ENCODE measurements around the gene MBP.

Gene MBP

GRCh38 chr18:77103187-77103850 lies 29.3 kb downstream of the MBP start:
- peaks cover 2 to 43% (median 16%) of the 10 kb centered on the region in 4 experiments for H3K36me3 ChIP-seq (ENCODE audit: control insufficient read depth in 4 of 4, insufficient read depth in 4 of 4, low read length in 3 of 4)
- H3K27me3 ChIP-seq (replicated peaks in 2 of 5; ENCODE audit: control insufficient read depth in 4 of 5, insufficient read depth in 5 of 5, low read length in 4 of 5) = no peaks in the 10 kb centered on the region
- CTCF ChIA-PET = interaction anchor here (1.5 to 4.2 kb wide), 3 partner anchors 10 to 20 kb away, joined by 3 to 32 read pairs (median 11); no protein-coding TSS in a partner anchor
- H3K4me1 ChIP-seq (ENCODE audit: control extremely low read depth in 1 of 4, control insufficient read depth in 4 of 4, insufficient read depth in 4 of 4, low read length in 3 of 4) = peaks cover 49 to 100% (median 90%) of the 10 kb centered on the region in 4 experiments
- DNase-seq = no peak
- no peaks in the 10 kb centered on the region for H3K9me3 ChIP-seq (ENCODE audit: control extremely low read depth in 1 of 5, control insufficient read depth in 4 of 5, insufficient read depth in 2 of 5, low read depth in 1 of 5, low read length in 4 of 5)
- no peak overlapping the region for H3K4me3 ChIP-seq (ENCODE audit: control insufficient read depth in 1 of 7, extremely low read depth in 1 of 7, insufficient read depth in 4 of 7, low read depth in 2 of 7, low read length in 6 of 7)
- POLR2A ChIA-PET = no interaction called here
- peak overlapping the region in 1 of 2 experiments; percentile 72 for H3K27ac ChIP-seq (ENCODE audit: insufficient read depth in 1 of 2, low read depth in 1 of 2, low read length in 2 of 2, poor library complexity in 1 of 2, severe bottlenecking in 2 of 2)
- WGBS (ENCODE audit: insufficient coverage) = 94% methylated on average over 9 of the region's 14 CpGs

GRCh38 chr18:77102259-77103040 lies 30.1 kb downstream of the MBP start:
- WGBS (ENCODE audit: insufficient coverage) = 0% methylated on average over 2 of the region's 3 CpGs
- peaks cover 2 to 46% (median 17%) of the 10 kb centered on the region in 4 experiments for H3K36me3 ChIP-seq (ENCODE audit: control insufficient read depth in 4 of 4, insufficient read depth in 4 of 4, low read length in 3 of 4)

GRCh38 chr18:77101410-77102258 lies 30.9 kb downstream of the MBP start:
- H3K4me1 ChIP-seq (ENCODE audit: control extremely low read depth in 1 of 4, control insufficient read depth in 4 of 4, insufficient read depth in 4 of 4, low read length in 3 of 4) = peaks cover 38 to 99% (median 87%) of the 10 kb centered on the region in 4 experiments
- peaks cover 4 to 54% (median 24%) of the 10 kb centered on the region in 4 experiments for H3K36me3 ChIP-seq (ENCODE audit: control insufficient read depth in 4 of 4, insufficient read depth in 4 of 4, low read length in 3 of 4)
- peak in 2 of 3 donors; percentile 73 to 78 for DNase-seq
- 14% methylated on average over 10 of the region's 16 CpGs for WGBS (ENCODE audit: insufficient coverage)
- no peaks in the 10 kb centered on the region for H3K27me3 ChIP-seq (replicated peaks in 2 of 5; ENCODE audit: control insufficient read depth in 4 of 5, insufficient read depth in 5 of 5, low read length in 4 of 5)
- peak overlapping the region in 4 of 7 experiments; percentile 22 to 51 (median 30) for H3K4me3 ChIP-seq (ENCODE audit: control insufficient read depth in 1 of 7, extremely low read depth in 1 of 7, insufficient read depth in 4 of 7, low read depth in 2 of 7, low read length in 6 of 7)
- POLR2A ChIA-PET = interaction anchor here (2.1 kb wide), 1 partner anchor 13 kb away, joined by 10 read pairs; no protein-coding TSS in a partner anchor
- peak overlapping the region; percentile 59 to 72 for H3K27ac ChIP-seq (ENCODE audit: insufficient read depth in 1 of 2, low read depth in 1 of 2, low read length in 2 of 2, poor library complexity in 1 of 2, severe bottlenecking in 2 of 2)
- CTCF ChIA-PET = interaction anchor here (0.9 to 4.2 kb wide), 11 partner anchors 12 to 39 kb away, joined by 3 to 32 read pairs (median 5); no protein-coding TSS in a partner anchor
- no peaks in the 10 kb centered on the region for H3K9me3 ChIP-seq (ENCODE audit: control extremely low read depth in 1 of 5, control insufficient read depth in 4 of 5, insufficient read depth in 2 of 5, low read depth in 1 of 5, low read length in 4 of 5)

More at GRCh38 chr18:77102259-77103040, 30.1 kb downstream of the MBP start:
- CTCF ChIA-PET = interaction anchor here (0.9 to 4.2 kb wide), 10 partner anchors 11 to 39 kb away, joined by 3 to 32 read pairs (median 4); no protein-coding TSS in a partner anchor
- POLR2A ChIA-PET = interaction anchor here (2.1 kb wide), 1 partner anchor 12 kb away, joined by 10 read pairs; no protein-coding TSS in a partner anchor
- H3K4me1 ChIP-seq (ENCODE audit: control extremely low read depth in 1 of 4, control insufficient read depth in 4 of 4, insufficient read depth in 4 of 4, low read length in 3 of 4) = peaks cover 45 to 100% (median 90%) of the 10 kb centered on the region in 4 experiments
- H3K4me3 ChIP-seq (ENCODE audit: control insufficient read depth in 1 of 7, extremely low read depth in 1 of 7, insufficient read depth in 4 of 7, low read depth in 2 of 7, low read length in 6 of 7) = peak overlapping the region in 3 of 7 experiments; percentile 28 to 51 (median 32)
- no peaks in the 10 kb centered on the region for H3K27me3 ChIP-seq (replicated peaks in 2 of 5; ENCODE audit: control insufficient read depth in 4 of 5, insufficient read depth in 5 of 5, low read length in 4 of 5)
- H3K27ac ChIP-seq (ENCODE audit: insufficient read depth in 1 of 2, low read depth in 1 of 2, low read length in 2 of 2, poor library complexity in 1 of 2, severe bottlenecking in 2 of 2) = peak overlapping the region; percentile 59 to 72
- no peaks in the 10 kb centered on the region for H3K9me3 ChIP-seq (ENCODE audit: control extremely low read depth in 1 of 5, control insufficient read depth in 4 of 5, insufficient read depth in 2 of 5, low read depth in 1 of 5, low read length in 4 of 5)
- DNase-seq = peak in 2 of 3 donors; percentile 57 to 68

- peaks cover 31 to 96% (median 84%) of the 10 kb centered on the region in 4 experiments for H3K4me1 ChIP-seq (ENCODE audit: control extremely low read depth in 1 of 4, control insufficient read depth in 4 of 4, insufficient read depth in 4 of 4, low read length in 3 of 4)
- ChIA-PET POLR2A (interaction anchor here (2.1 kb wide), 1 partner anchor 14 kb away, joined by 10 read pairs; no protein-coding TSS in a partner anchor), CTCF (interaction anchor here (1.0 to 4.2 kb wide), 7 partner anchors 12 to 111 kb away, joined by 3 to 32 read pairs (median 4); no protein-coding TSS in a partner anchor)
- peak overlapping the region in 3 of 7 experiments; percentile 28 to 51 (median 32) for H3K4me3 ChIP-seq (ENCODE audit: control insufficient read depth in 1 of 7, extremely low read depth in 1 of 7, insufficient read depth in 4 of 7, low read depth in 2 of 7, low read length in 6 of 7)
- H3K27me3 ChIP-seq (replicated peaks in 2 of 5; ENCODE audit: control insufficient read depth in 4 of 5, insufficient read depth in 5 of 5, low read length in 4 of 5) = no peaks in the 10 kb centered on the region
- H3K27ac ChIP-seq (ENCODE audit: insufficient read depth in 1 of 2, low read depth in 1 of 2, low read length in 2 of 2, poor library complexity in 1 of 2, severe bottlenecking in 2 of 2) = peak overlapping the region; percentile 59 to 72
- WGBS (ENCODE audit: insufficient coverage) = 88% methylated on average over 8 of the region's 8 CpGs
- H3K9me3 ChIP-seq (ENCODE audit: control extremely low read depth in 1 of 5, control insufficient read depth in 4 of 5, insufficient read depth in 2 of 5, low read depth in 1 of 5, low read length in 4 of 5) = no peaks in the 10 kb centered on the region
- peaks cover 4 to 61% (median 26%) of the 10 kb centered on the region in 4 experiments for H3K36me3 ChIP-seq (ENCODE audit: control insufficient read depth in 4 of 4, insufficient read depth in 4 of 4, low read length in 3 of 4)
- no peak for DNase-seq
Observed at GRCh38 chr18:77100751-77101355, 31.7 kb downstream of the MBP start.

GRCh38 chr18:77099485-77100370 lies 32.9 kb downstream of the MBP start:
- Histone ChIP-seq H3K27me3 (replicated peaks in 2 of 5; ENCODE audit: control insufficient read depth in 4 of 5, insufficient read depth in 5 of 5, low read length in 4 of 5) (no peaks in the 10 kb centered on the region), H3K27ac (ENCODE audit: insufficient read depth in 1 of 2, low read depth in 1 of 2, low read length in 2 of 2, poor library complexity in 1 of 2, severe bottlenecking in 2 of 2) (peak overlapping the region in 1 of 2 experiments; percentile 11), H3K36me3 (ENCODE audit: control insufficient read depth in 4 of 4, insufficient read depth in 4 of 4, low read length in 3 of 4) (peaks cover 2 to 66% (median 32%) of the 10 kb centered on the region in 4 experiments), H3K4me1 (ENCODE audit: control extremely low read depth in 1 of 4, control insufficient read depth in 4 of 4, insufficient read depth in 4 of 4, low read length in 3 of 4) (peaks cover 31 to 94% (median 81%) of the 10 kb centered on the region in 4 experiments), H3K9me3 (ENCODE audit: control extremely low read depth in 1 of 5, control insufficient read depth in 4 of 5, insufficient read depth in 2 of 5, low read depth in 1 of 5, low read length in 4 of 5) (no peaks in the 10 kb centered on the region), H3K4me3 (ENCODE audit: control insufficient read depth in 1 of 7, extremely low read depth in 1 of 7, insufficient read depth in 4 of 7, low read depth in 2 of 7, low read length in 6 of 7) (peak overlapping the region in 1 of 7 experiments; percentile 8)
- ChIA-PET POLR2A (interaction anchor here (0.8 kb wide), 1 partner anchor 15 kb away, joined by 3 read pairs; no protein-coding TSS in a partner anchor), CTCF (interaction anchor here (0.7 to 4.2 kb wide), 6 partner anchors 8 to 112 kb away, joined by 3 to 32 read pairs (median 3); no protein-coding TSS in a partner anchor)
- peak in 2 of 3 donors; percentile 67 for DNase-seq
- WGBS (ENCODE audit: insufficient coverage) = 71% methylated on average over 14 of the region's 21 CpGs
